Measurements from ENCODE around the gene FGF18. TPM values are rescaled to one million over a fixed set of nuclear protein-coding genes. Genes with fewer than 3 reads are reported as not detected.

FGF18 gene
- total and polyA plus RNA-seq, 2 experiments from 2014 or later: 0.56 to 0.86 TPM

DNA sequence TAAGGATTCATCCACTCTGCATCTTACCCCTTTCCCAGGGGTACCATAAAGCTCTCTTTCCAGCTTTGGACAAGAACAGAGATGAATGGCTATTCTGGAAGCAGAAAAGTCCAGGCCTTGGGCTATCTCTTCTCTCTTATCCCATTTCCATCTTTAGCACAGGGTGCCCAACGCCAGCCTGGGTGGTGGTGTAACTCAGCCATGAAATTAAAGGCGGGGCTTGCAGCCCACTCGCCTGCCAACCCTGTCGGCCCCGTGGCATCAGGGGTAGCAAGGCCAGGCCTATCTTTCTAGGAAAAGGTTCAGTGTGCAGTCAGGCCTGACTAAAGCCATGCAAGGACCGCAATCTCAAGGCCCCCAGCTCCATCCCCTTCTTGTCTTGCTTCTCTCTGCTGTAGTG is 78.7 kb downstream of the FGF18 start:
- H3K9me3 Mint-ChIP-seq: no peaks in the 10 kb centered on the region; the same call in 2 of the 3 replicates
- Histone ChIP-seq H3K4me1 (ENCODE audit: insufficient read depth) (peaks cover 14% of the 10 kb centered on the region), H3K27ac (ENCODE audit: low read depth) (no peak overlapping the region), H3K27me3 (ENCODE audit: insufficient read depth) (no peaks in the 10 kb centered on the region), H3K9me2 (ENCODE audit: insufficient read depth) (no peaks in the 10 kb centered on the region), H3F3A (replicated peaks; ENCODE audit: low read depth) (0 out of 2 replicates have a peak, but pooled peaks cover 4% of the 10 kb centered on the region), H3K4me2 (no peak overlapping the region), H3K4me3 (no peak overlapping the region), H4K20me1 (replicated peaks; ENCODE audit: insufficient read depth) (no peaks in the 10 kb centered on the region), H3K79me2 (replicated peaks; ENCODE audit: insufficient read depth) (no peaks in the 10 kb centered on the region), H3K36me3 (ENCODE audit: insufficient read depth) (no peaks in the 10 kb centered on the region), H2AFZ (no peak overlapping the region)
- peaks cover 27% of the 10 kb centered on the region for H3K4me1 Mint-ChIP-seq
- DNase-seq (ENCODE audit: low spot score): no peak
- no peak for ATAC-seq
- H3K4me3 Mint-ChIP-seq: no peak overlapping the region
- TF ChIP-seq, protein P1, sequence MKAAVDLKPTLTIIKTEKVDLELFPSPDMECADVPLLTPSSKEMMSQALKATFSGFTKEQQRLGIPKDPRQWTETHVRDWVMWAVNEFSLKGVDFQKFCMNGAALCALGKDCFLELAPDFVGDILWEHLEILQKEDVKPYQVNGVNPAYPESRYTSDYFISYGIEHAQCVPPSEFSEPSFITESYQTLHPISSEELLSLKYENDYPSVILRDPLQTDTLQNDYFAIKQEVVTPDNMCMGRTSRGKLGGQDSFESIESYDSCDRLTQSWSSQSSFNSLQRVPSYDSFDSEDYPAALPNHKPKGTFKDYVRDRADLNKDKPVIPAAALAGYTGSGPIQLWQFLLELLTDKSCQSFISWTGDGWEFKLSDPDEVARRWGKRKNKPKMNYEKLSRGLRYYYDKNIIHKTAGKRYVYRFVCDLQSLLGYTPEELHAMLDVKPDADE (IDR thresholded peaks at IDR 0.05): no peak
- TF ChIP-seq ZNF331 (CRISPR knock-in tag; IDR thresholded peaks at IDR 0.05; ENCODE audit: low read depth) (no peak), EZH2 (IDR thresholded peaks at IDR 0.05; ENCODE audit: low read depth, unreplicated experiment) (no peak), JUNB (IDR thresholded peaks at IDR 0.05; ENCODE audit: unreplicated experiment) (no peak), ZNF114 (CRISPR knock-in tag; IDR thresholded peaks at IDR 0.05) (no peak)
- TF ChIP-seq, protein P2, sequence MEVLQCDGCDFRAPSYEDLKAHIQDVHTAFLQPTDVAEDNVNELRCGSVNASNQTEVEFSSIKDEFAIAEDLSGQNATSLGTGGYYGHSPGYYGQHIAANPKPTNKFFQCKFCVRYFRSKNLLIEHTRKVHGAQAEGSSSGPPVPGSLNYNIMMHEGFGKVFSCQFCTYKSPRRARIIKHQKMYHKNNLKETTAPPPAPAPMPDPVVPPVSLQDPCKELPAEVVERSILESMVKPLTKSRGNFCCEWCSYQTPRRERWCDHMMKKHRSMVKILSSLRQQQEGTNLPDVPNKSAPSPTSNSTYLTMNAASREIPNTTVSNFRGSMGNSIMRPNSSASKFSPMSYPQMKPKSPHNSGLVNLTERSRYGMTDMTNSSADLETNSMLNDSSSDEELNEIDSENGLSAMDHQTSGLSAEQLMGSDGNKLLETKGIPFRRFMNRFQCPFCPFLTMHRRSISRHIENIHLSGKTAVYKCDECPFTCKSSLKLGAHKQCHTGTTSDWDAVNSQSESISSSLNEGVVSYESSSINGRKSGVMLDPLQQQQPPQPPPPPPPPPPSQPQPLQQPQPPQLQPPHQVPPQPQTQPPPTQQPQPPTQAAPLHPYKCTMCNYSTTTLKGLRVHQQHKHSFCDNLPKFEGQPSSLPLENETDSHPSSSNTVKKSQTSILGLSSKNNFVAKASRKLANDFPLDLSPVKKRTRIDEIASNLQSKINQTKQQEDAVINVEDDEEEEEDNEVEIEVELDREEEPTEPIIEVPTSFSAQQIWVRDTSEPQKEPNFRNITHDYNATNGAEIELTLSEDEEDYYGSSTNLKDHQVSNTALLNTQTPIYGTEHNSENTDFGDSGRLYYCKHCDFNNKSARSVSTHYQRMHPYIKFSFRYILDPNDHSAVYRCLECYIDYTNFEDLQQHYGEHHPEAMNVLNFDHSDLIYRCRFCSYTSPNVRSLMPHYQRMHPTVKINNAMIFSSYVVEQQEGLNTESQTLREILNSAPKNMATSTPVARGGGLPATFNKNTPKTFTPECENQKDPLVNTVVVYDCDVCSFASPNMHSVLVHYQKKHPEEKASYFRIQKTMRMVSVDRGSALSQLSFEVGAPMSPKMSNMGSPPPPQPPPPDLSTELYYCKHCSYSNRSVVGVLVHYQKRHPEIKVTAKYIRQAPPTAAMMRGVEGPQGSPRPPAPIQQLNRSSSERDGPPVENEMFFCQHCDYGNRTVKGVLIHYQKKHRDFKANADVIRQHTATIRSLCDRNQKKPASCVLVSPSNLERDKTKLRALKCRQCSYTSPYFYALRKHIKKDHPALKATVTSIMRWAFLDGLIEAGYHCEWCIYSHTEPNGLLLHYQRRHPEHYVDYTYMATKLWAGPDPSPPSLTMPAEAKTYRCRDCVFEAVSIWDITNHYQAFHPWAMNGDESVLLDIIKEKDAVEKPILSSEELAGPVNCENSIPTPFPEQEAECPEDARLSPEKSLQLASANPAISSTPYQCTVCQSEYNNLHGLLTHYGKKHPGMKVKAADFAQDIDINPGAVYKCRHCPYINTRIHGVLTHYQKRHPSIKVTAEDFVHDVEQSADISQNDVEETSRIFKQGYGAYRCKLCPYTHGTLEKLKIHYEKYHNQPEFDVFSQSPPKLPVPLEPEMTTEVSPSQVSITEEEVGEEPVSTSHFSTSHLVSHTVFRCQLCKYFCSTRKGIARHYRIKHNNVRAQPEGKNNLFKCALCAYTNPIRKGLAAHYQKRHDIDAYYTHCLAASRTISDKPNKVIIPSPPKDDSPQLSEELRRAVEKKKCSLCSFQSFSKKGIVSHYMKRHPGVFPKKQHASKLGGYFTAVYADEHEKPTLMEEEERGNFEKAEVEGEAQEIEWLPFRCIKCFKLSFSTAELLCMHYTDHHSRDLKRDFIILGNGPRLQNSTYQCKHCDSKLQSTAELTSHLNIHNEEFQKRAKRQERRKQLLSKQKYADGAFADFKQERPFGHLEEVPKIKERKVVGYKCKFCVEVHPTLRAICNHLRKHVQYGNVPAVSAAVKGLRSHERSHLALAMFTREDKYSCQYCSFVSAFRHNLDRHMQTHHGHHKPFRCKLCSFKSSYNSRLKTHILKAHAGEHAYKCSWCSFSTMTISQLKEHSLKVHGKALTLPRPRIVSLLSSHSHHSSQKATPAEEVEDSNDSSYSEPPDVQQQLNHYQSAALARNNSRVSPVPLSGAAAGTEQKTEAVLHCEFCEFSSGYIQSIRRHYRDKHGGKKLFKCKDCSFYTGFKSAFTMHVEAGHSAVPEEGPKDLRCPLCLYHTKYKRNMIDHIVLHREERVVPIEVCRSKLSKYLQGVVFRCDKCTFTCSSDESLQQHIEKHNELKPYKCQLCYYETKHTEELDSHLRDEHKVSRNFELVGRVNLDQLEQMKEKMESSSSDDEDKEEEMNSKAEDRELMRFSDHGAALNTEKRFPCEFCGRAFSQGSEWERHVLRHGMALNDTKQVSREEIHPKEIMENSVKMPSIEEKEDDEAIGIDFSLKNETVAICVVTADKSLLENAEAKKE (CRISPR knock-in tag; IDR thresholded peaks at IDR 0.05): no peak
- TF ChIP-seq, protein P3, sequence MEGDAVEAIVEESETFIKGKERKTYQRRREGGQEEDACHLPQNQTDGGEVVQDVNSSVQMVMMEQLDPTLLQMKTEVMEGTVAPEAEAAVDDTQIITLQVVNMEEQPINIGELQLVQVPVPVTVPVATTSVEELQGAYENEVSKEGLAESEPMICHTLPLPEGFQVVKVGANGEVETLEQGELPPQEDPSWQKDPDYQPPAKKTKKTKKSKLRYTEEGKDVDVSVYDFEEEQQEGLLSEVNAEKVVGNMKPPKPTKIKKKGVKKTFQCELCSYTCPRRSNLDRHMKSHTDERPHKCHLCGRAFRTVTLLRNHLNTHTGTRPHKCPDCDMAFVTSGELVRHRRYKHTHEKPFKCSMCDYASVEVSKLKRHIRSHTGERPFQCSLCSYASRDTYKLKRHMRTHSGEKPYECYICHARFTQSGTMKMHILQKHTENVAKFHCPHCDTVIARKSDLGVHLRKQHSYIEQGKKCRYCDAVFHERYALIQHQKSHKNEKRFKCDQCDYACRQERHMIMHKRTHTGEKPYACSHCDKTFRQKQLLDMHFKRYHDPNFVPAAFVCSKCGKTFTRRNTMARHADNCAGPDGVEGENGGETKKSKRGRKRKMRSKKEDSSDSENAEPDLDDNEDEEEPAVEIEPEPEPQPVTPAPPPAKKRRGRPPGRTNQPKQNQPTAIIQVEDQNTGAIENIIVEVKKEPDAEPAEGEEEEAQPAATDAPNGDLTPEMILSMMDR (conservative IDR thresholded peaks at IDR 0.05; ENCODE audit: low read depth in 2 of 2): no peak
- TF ChIP-seq, protein P4, sequence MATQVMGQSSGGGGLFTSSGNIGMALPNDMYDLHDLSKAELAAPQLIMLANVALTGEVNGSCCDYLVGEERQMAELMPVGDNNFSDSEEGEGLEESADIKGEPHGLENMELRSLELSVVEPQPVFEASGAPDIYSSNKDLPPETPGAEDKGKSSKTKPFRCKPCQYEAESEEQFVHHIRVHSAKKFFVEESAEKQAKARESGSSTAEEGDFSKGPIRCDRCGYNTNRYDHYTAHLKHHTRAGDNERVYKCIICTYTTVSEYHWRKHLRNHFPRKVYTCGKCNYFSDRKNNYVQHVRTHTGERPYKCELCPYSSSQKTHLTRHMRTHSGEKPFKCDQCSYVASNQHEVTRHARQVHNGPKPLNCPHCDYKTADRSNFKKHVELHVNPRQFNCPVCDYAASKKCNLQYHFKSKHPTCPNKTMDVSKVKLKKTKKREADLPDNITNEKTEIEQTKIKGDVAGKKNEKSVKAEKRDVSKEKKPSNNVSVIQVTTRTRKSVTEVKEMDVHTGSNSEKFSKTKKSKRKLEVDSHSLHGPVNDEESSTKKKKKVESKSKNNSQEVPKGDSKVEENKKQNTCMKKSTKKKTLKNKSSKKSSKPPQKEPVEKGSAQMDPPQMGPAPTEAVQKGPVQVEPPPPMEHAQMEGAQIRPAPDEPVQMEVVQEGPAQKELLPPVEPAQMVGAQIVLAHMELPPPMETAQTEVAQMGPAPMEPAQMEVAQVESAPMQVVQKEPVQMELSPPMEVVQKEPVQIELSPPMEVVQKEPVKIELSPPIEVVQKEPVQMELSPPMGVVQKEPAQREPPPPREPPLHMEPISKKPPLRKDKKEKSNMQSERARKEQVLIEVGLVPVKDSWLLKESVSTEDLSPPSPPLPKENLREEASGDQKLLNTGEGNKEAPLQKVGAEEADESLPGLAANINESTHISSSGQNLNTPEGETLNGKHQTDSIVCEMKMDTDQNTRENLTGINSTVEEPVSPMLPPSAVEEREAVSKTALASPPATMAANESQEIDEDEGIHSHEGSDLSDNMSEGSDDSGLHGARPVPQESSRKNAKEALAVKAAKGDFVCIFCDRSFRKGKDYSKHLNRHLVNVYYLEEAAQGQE (IDR thresholded peaks at IDR 0.05; ENCODE audit: unreplicated experiment): no peak
- H3K27ac Mint-ChIP-seq: no peak overlapping the region
- no peaks in the 10 kb centered on the region for H3K36me3 Mint-ChIP-seq (ENCODE audit: low read depth)
- peaks cover 15% of the 10 kb centered on the region for H3K27me3 Mint-ChIP-seq (ENCODE audit: insufficient read depth, low read depth, poor library complexity)
